T-helper 2 cell treated with Interferon-gamma antibody and Interleukin-4, amounts not matched to agents 5 μg/mL and 100 μg/mL, for 36 hours (primary cell): ENCODE data around the gene EEFSEC.

Experiments used
- DNase-seq: peaks from one replicate; pipeline ENCODE4 v3.0.0; 2021; ENCODE audit warnings: low spot score
- H3K27ac Mint-ChIP-seq: one replicate; pipeline ENCODE4 v1.8.0; 2021; ENCODE audit warnings: mild to moderate bottlenecking, mixed read lengths
- H3K27me3 Mint-ChIP-seq: one replicate; pipeline ENCODE4 v1.8.0; 2021; ENCODE audit warnings: low read depth, mixed read lengths
- H3K36me3 Mint-ChIP-seq: one replicate; pipeline ENCODE4 v1.8.0; 2021; ENCODE audit warnings: low read depth, mixed read lengths
- H3K4me1 Mint-ChIP-seq: one replicate; pipeline ENCODE4 v1.8.0; 2021; ENCODE audit warnings: low read depth, mixed read lengths
- H3K4me3 Mint-ChIP-seq: one replicate; pipeline ENCODE4 v1.8.0; 2022; ENCODE audit warnings: mild to moderate bottlenecking, moderate library complexity, mixed read lengths
- H3K9me3 Mint-ChIP-seq: one replicate; pipeline ENCODE4 v1.8.0; 2021; ENCODE audit warnings: mixed read lengths

EEFSEC gene

DNA sequence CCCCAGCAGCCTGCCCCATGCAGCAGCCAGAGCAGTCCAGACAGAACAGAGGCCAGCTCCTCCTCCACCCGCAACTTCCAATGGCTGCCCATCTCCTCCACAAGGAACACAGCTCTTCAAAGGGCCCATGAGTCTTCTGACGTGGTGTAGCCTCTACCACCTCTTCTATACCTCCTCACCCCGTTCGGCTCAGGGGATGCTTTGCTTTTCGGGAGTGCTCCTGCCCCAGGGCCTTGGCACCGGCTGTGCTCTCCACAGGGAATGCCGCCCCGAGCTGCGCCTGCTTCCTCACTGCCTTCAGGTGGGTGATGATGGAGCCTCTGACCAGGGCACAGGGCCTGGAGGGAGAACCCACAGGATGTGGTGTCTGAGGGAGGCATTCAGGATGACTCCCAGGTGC, 298.8 kb downstream of the EEFSEC start:
- Mint-ChIP-seq H3K4me1 (peaks cover 16% of the 10 kb centered on the region), H3K36me3 (peaks cover 7% of the 10 kb centered on the region), H3K4me3 (no peak overlapping the region), H3K27me3 (peaks cover 26% of the 10 kb centered on the region), H3K27ac (no peak overlapping the region), H3K9me3 (peaks cover 16% of the 10 kb centered on the region)
- DNase-seq = no peak

DNA sequence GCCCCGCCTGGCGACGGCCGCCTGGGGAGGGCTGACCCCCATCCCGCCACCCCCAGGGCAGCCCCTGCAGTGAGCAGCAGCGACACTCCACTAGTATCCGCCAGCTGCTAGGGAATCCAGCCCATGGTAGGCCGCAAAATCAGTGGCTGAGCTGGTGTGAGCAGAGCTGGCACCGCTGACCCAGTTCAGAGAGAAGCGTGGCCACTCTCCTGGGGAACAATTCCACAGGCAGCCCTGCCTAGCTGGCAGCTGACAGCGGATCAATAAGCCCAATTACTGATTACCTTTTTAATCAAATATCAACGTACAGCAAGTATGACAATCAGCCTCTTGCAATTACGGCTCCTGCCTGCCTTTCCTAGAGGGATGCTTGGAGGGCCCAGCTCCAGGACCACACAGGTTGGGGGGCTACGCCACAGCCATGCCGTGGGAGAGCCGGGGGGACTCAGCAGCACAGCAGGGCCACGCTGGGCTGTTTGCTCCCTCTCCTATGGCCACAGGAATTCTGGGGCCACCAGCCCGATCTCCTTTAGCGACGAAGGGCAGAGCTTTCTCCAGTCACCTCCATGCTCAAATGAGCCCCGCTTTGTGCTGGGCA, 299.5 kb downstream of the EEFSEC start:
- no peak for DNase-seq
- no peak overlapping the region for H3K27ac Mint-ChIP-seq
- peaks cover 28% of the 10 kb centered on the region for H3K27me3 Mint-ChIP-seq
- H3K4me1 Mint-ChIP-seq = peaks cover 10% of the 10 kb centered on the region
- no peak overlapping the region for H3K4me3 Mint-ChIP-seq
- H3K36me3 Mint-ChIP-seq = peaks cover 5% of the 10 kb centered on the region
- peaks cover 10% of the 10 kb centered on the region for H3K9me3 Mint-ChIP-seq

DNA sequence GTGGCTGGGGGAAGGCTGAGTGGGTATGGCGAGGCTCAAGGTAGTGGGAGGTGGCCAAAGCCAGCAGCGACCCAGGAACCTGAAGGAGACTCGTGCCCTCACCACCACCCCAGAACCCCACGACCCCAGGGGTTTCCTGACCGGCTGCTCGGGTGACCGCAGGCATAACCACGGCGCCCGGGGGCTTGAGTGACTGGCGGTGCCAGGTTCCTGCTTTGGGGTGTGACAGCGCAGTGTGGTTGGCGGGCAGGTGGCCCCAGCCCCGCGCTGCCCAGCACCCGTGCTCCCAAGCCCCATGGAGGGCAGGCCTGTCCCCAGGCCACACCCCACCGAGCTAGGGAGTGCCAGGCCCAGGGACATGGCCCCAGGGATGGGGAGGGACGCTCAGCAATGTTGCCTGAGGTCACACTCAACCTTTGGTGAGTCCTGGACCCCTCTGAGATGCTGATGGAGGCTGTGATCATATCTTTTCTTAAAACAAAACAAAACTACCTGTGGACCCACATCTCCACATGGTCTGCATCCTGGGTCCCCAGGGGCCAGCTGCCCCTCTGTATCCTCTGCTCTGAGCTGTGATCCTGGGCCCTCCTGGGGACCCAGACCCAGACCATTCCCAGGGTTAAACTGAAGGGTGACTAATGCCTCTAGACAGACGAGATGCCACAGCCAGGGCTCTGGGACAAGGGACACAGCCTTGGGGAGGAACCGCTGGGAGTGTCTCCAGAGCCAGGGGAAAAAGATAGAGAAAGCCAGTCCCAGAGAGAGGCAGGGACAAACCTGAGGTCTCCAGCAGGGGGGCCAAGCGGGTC, 300.4 kb downstream of the EEFSEC start:
- H3K27ac Mint-ChIP-seq = no peak overlapping the region
- peaks cover 5% of the 10 kb centered on the region for H3K9me3 Mint-ChIP-seq
- no peaks in the 10 kb centered on the region for H3K36me3 Mint-ChIP-seq
- no peak for DNase-seq
- H3K4me3 Mint-ChIP-seq = no peak overlapping the region
- peaks cover 5% of the 10 kb centered on the region for H3K4me1 Mint-ChIP-seq
- H3K27me3 Mint-ChIP-seq = peaks cover 29% of the 10 kb centered on the region

DNA sequence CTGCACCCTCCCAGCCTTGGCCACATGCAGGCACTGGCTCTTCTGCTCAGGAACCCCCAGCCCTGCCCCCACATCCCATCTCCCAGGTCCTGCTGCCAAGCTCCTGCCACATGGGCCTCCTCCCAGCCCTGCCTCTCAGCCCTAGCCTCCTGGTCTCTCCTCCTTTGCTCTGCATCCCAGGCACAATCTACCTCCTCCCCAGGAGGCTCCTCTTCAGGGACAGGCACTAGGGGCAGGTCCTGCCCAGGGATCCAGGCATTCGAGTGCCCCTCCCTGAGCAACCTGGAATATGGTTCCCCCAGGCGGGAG, 301.0 kb downstream of the EEFSEC start:
- H3K27ac Mint-ChIP-seq = no peak overlapping the region
- no peak for DNase-seq

GRCh38 chr3:128455116-128455515, 301.8 kb downstream of the EEFSEC start:
- Mint-ChIP-seq H3K4me1 (peaks cover under 1% of the 10 kb centered on the region), H3K36me3 (no peaks in the 10 kb centered on the region), H3K27ac (no peak overlapping the region), H3K27me3 (peaks cover 29% of the 10 kb centered on the region), H3K9me3 (peaks cover 3% of the 10 kb centered on the region), H3K4me3 (no peak overlapping the region)
- DNase-seq = no peak

More for the DNA sequence above, 301.0 kb downstream of the EEFSEC start:
- peaks cover 2% of the 10 kb centered on the region for H3K4me1 Mint-ChIP-seq
- no peaks in the 10 kb centered on the region for H3K36me3 Mint-ChIP-seq
- no peak overlapping the region for H3K4me3 Mint-ChIP-seq
- H3K27me3 Mint-ChIP-seq = peaks cover 29% of the 10 kb centered on the region
- H3K9me3 Mint-ChIP-seq = peaks cover 3% of the 10 kb centered on the region

GRCh38 chr3:128455786-128456748, 302.8 kb downstream of the EEFSEC start:
- peaks cover 28% of the 10 kb centered on the region for H3K27me3 Mint-ChIP-seq
- no peak overlapping the region for H3K27ac Mint-ChIP-seq
- DNase-seq = no peak
- H3K36me3 Mint-ChIP-seq = no peaks in the 10 kb centered on the region
- H3K9me3 Mint-ChIP-seq = peaks cover under 1% of the 10 kb centered on the region
- no peaks in the 10 kb centered on the region for H3K4me1 Mint-ChIP-seq
- H3K4me3 Mint-ChIP-seq = no peak overlapping the region

- H3K27ac Mint-ChIP-seq = no peak overlapping the region
- no peak for DNase-seq
- no peaks in the 10 kb centered on the region for H3K36me3 Mint-ChIP-seq
- H3K4me3 Mint-ChIP-seq = no peak overlapping the region
- H3K4me1 Mint-ChIP-seq = no peaks in the 10 kb centered on the region
- no peaks in the 10 kb centered on the region for H3K9me3 Mint-ChIP-seq
- peaks cover 28% of the 10 kb centered on the region for H3K27me3 Mint-ChIP-seq
These were observed 303.8 kb downstream of the EEFSEC start for GRCh38 chr3:128456776-128457715.

DNA sequence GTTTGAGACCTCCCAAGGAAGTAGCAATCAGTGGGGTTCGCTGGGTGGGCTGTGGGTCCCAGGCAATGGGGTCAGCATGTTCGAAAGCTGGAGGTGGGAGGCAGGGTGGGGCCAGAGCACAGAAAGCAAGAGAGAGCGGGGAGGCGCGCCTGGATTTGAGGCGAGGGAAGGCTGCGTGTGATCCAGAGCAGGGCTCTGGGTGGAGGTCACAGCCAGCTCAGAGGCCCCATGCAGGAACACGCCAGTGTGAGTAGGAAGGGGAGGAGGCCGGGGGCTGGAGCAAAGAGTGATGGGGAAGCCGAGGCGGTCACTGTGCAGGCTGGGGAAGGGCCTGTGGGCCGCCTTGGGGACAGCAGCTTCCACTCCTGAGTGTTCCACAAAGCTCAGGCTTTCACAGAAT, 304.7 kb downstream of the EEFSEC start:
- no peak overlapping the region for H3K27ac Mint-ChIP-seq
- no peaks in the 10 kb centered on the region for H3K4me1 Mint-ChIP-seq
- H3K4me3 Mint-ChIP-seq = no peak overlapping the region

More for the DNA sequence above, 304.7 kb downstream of the EEFSEC start:
- no peaks in the 10 kb centered on the region for H3K9me3 Mint-ChIP-seq
- peaks cover 27% of the 10 kb centered on the region for H3K27me3 Mint-ChIP-seq
- H3K36me3 Mint-ChIP-seq = no peaks in the 10 kb centered on the region
- no peak for DNase-seq
